Activated T-cell treated with anti-CD3 and anti-CD28 coated beads, Interleukin-2, amount 50 U/mL, for 72 hours (primary cell): ENCODE data around the gene NPNT. TPM values are rescaled to one million over a fixed set of nuclear protein-coding genes. Genes with fewer than 3 reads are reported as not detected.

Experiments
- ATAC-seq, 2 donors: fragments of 150-1000 bp; cut with Tn5 transposase; replicated peaks in 1 of 2; 2 replicates each; pipeline ENCODE4 v1.10.0; 2021; ENCODE audit warnings: moderate library complexity in 2 of 2, mild to moderate bottlenecking in 1 of 2
- DNase-seq, 2 donors: peaks; one replicate each; pipeline ENCODE4 v3.0.0; 2021 to 2022; ENCODE audit warnings: mixed read lengths in 1 of 2
- H3K27ac Mint-ChIP-seq: one replicate; pipeline ENCODE4 v1.8.0; 2022; ENCODE audit warnings: mild to moderate bottlenecking, moderate library complexity, mixed read lengths
- H3K27me3 Mint-ChIP-seq: one replicate; pipeline ENCODE4 v1.8.0; 2022; ENCODE audit warnings: low read depth, mixed read lengths
- H3K36me3 Mint-ChIP-seq, 2 donors: one replicate each; pipeline ENCODE4 v1.8.0; 2022; ENCODE audit warnings: mixed read lengths in 2 of 2, mild to moderate bottlenecking in 1 of 2; ENCODE audit not compliant: insufficient read depth in 2 of 2
- H3K4me1 Mint-ChIP-seq: one replicate; pipeline ENCODE4 v1.8.0; 2022; ENCODE audit warnings: low read depth, mixed read lengths
- H3K4me3 Mint-ChIP-seq, 2 donors: one replicate each; pipeline ENCODE4 v1.8.0; 2022; ENCODE audit warnings: mild to moderate bottlenecking in 2 of 2, mixed read lengths in 2 of 2, moderate library complexity in 2 of 2
- H3K9me3 Mint-ChIP-seq, 2 donors: one replicate each; pipeline ENCODE4 v1.8.0; 2022; ENCODE audit warnings: mixed read lengths in 2 of 2
- total RNA-seq, 2 donors: library from RNA; stranded (reverse); gene quantifications; one replicate each; pipeline ENCODE4 v1.2.3, GENCODE V29; 2022

The NPNT gene
- total RNA-seq, 2 donors from 2014 or later, result 0.51 TPM; not detected in 1

DNA sequence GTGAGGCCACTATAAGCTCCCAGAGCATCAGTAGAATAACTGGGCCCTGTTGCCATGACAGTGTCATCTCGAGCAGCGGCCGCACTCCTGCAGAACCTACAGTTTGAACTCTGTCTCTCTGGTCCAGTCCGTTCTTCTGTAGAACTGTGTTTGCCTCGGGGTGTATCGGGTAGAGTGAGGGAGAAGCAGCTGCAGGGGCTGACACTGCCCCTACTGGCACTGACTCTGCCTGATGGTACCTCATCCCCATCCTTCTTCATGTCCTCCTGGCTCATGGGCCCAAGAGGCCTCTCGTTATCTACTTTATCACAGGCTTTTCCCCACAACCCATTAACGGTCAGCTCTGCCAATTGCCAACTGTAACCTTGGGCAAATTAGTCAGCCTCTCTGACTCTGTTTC lies 96.5 kb downstream of the NPNT start:
- Mint-ChIP-seq H3K9me3 (peaks cover 0 to 3% of the 10 kb centered on the region in 2 donors), H3K4me3 (no peak overlapping the region), H3K4me1 (no peaks in the 10 kb centered on the region), H3K36me3 (no peaks in the 10 kb centered on the region), H3K27me3 (no peaks in the 10 kb centered on the region), H3K27ac (no peak overlapping the region)
- ATAC-seq (no peak), DNase-seq (no peak)

DNA sequence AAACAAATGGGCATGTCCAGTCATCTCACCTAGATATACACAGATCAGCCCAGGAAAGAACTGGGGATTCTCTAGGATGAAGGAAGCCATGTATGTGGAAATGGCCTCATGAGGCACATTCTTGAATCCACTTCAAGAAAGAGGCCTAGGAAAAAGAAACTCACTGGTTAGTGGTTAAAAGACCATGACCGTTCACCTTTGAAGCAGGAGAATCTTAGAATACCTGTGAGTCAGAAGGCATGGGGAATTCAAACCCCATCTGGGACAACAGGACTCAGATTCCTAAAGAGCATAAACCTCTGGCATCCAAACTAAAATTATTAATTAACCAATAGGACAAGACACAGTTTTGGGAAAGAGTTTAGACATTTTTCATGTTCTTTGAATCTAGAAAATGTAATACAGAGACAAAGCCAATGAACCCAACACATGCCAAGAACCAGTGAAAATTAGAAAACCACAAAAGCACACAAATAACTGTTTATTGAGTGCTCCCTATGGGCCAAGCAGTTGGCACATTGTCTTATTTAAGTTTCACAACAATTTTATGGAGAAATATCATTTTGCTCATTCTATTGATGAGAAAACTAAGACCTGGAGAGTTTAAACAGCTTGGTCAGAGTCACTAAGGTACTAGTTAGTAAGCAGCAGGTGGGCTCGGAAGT lies 97.5 kb downstream of the NPNT start:
- DNase-seq (no peak), ATAC-seq (no peak)
- no peaks in the 10 kb centered on the region for H3K4me1 Mint-ChIP-seq
- H3K27ac Mint-ChIP-seq, result no peak overlapping the region
- peaks cover 0 to 3% of the 10 kb centered on the region in 2 donors for H3K9me3 Mint-ChIP-seq
- peaks cover 5% of the 10 kb centered on the region for H3K27me3 Mint-ChIP-seq
- H3K36me3 Mint-ChIP-seq, result no peaks in the 10 kb centered on the region
- H3K4me3 Mint-ChIP-seq, result no peak overlapping the region

DNA sequence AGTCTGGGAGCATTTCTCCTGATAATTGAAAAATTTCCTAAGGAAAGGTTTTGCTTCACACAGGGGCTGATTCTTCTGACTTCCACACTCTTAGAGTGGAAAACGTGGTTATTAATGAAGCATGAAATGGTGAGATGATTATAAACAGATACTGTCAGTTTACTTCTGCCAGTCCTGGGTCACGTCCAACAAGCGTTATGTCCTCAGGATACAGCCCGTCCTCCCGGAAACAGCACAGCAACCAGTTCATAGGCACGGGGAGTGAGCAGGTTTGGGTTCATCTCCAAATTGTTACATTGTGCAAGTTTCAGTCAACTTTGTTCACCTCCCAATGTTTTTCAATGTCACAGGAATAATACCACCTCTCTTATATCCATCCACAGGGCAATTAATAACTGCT lies 98.8 kb downstream of the NPNT start:
- Mint-ChIP-seq H3K27me3 (peaks cover 5% of the 10 kb centered on the region), H3K27ac (no peak overlapping the region), H3K4me3 (no peak overlapping the region), H3K9me3 (peaks cover 0 to 3% of the 10 kb centered on the region in 2 donors), H3K4me1 (no peaks in the 10 kb centered on the region), H3K36me3 (no peaks in the 10 kb centered on the region)
- no peak for DNase-seq
- no peak for ATAC-seq

DNA sequence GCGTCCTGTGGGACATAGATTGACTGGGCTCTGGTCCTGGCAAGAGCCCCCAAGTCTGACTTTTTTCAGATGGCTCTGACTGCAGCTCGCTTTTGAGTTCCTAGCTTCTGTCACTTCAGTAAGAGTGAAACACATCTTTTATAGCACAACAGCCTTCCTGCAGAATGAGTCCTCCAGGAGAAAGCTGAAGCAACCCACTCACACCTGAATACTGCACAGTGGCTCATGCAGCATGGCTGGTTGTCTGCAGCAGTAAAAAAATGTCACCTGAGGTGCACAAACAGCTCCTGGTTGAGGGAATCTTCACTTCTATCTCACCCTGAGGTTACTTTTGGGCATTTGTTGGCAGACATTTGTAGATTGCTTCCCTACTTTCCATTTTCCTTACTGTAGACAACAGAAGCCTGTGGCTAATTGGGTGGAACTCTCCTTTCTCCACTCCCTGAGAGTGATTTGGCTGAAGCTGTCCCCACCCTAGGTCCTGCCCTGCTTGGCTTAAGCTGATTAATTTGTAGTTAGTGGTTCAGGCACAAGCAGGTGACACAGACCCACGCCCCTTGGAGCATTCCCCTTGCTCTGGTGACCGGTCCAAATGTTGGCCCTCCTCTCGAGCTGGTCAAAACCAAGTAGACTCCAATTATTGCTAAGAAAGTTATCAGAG lies 99.7 kb downstream of the NPNT start:
- Mint-ChIP-seq H3K27ac (no peak overlapping the region), H3K27me3 (peaks cover 5% of the 10 kb centered on the region), H3K4me3 (no peak overlapping the region), H3K9me3 (peaks cover 0 to 3% of the 10 kb centered on the region in 2 donors), H3K36me3 (no peaks in the 10 kb centered on the region), H3K4me1 (no peaks in the 10 kb centered on the region)
- no peak for ATAC-seq
- DNase-seq, result no peak

DNA sequence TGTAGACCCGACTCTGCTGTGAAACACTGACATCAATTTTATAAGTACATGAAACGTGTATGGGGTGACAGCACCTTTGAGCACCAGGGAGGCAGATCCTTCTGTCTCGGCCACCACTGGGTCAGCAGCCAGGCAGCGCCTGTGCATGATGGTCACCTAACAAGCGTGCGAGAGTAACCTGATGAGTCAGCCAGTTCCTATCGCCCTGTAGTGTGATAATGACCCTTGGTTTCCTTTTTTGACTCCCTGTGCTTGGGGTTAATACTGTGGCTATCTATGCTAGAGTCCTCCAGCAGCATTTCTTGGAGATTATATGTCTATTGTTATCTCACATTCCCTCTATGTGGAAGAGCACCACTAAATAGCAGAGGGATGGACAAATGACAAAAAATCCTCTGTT lies 101.6 kb downstream of the NPNT start:
- Mint-ChIP-seq H3K27me3 (peaks cover 5% of the 10 kb centered on the region), H3K9me3 (peaks cover 0 to 3% of the 10 kb centered on the region in 2 donors), H3K4me1 (no peaks in the 10 kb centered on the region), H3K27ac (no peak overlapping the region), H3K36me3 (no peaks in the 10 kb centered on the region), H3K4me3 (no peak overlapping the region)
- DNase-seq (no peak), ATAC-seq (no peak)

DNA sequence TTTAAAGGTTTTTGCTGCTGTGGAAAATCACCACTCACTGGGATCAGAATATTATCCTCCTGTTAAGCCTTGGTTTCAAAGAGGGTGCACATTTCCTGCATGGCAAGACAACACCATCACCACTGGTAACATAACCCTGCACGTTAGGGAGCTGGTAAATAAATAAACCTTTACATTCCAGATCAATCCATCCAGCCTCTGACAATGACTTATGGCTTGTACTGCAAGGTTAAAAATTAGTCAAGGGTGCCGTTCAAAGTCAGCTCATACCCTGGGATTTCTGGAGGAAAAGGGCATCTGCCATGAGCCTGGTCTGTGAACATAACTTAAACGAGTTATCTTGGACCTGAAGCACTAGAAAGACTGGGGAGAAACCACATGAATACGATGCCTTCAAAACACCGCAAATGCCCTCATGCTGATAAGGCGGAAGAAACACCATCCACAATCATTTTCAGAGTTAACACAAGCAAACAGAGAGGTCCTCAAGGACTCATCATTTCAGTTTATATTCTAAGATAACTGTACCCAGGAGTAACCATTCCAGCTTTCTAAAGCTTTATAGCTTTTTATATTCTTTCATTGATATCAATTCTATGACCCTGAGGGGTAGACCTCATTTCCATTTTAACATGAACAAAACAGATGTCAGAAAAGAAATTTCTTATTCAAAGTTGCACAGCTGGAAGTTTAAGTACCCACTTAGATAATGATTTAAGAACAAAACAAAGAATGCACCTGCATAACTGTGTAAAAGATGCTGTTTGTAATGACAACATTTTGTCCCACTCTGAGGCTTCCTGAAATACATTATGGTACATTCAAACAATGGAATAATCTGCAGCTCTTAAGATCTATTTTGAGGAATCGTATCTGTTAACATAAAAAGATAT lies 103.1 kb downstream of the NPNT start:
- Mint-ChIP-seq H3K9me3 (peaks cover 0 to 3% of the 10 kb centered on the region in 2 donors), H3K27me3 (peaks cover 5% of the 10 kb centered on the region)

DNA sequence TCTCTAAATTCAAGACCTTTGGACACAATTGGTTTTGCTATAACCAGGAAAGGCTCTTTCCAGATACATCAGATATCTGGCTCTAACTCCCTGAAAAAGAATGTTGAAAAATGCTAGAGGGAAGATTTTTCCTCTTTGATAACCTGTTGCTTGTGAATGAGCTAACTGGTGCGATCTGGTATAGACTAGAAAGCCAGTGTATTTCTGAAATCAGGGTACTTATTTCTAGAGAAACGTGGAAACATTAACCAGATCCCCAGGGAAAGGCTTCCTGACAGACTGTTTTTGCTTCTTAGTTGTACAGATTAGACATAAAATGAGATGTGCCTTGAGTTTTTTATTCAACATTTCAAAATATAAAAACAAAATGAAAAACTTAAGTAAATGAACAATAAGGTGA lies 107.7 kb downstream of the NPNT start:
- DNase-seq (no peak), ATAC-seq (no peak)
- H3K27me3 Mint-ChIP-seq, result no peaks in the 10 kb centered on the region
- no peaks in the 10 kb centered on the region for H3K36me3 Mint-ChIP-seq
- no peak overlapping the region for H3K27ac Mint-ChIP-seq
- H3K4me3 Mint-ChIP-seq, result no peak overlapping the region
- peaks cover 0 to 2% of the 10 kb centered on the region in 2 donors for H3K9me3 Mint-ChIP-seq
- no peaks in the 10 kb centered on the region for H3K4me1 Mint-ChIP-seq

More for the DNA sequence above, 103.1 kb downstream of the NPNT start:
- H3K4me3 Mint-ChIP-seq, result no peak overlapping the region
- H3K4me1 Mint-ChIP-seq, result no peaks in the 10 kb centered on the region
- DNase-seq (no peak), ATAC-seq (no peak)
- no peak overlapping the region for H3K27ac Mint-ChIP-seq
- H3K36me3 Mint-ChIP-seq, result no peaks in the 10 kb centered on the region

DNA sequence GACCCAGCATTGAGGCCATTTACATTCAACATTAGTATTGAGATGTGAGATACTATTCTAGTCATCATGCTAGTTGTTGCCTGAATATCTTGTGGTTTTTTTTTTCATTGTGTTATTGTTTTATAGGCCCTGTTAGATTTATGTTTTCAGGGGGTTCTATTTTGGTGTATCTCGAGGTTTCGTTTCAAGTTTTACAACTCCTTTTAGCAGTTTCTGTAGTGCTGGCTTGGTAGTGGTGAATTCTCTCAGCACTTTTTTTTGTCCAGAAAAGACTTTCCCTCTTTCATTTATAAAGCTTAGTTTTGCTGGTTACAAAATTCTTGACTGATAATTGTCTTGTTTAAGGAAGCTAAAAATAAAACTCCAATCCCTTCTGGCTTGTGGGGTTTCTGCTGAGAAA lies 115.5 kb downstream of the NPNT start:
- no peak for ATAC-seq
- Mint-ChIP-seq H3K27me3 (no peaks in the 10 kb centered on the region), H3K36me3 (peaks cover 8% of the 10 kb centered on the region in 2 donors), H3K4me3 (no peak overlapping the region), H3K4me1 (no peaks in the 10 kb centered on the region), H3K27ac (no peak overlapping the region), H3K9me3 (peaks cover 18 to 22% of the 10 kb centered on the region in 2 donors)
- DNase-seq, result no peak

DNA sequence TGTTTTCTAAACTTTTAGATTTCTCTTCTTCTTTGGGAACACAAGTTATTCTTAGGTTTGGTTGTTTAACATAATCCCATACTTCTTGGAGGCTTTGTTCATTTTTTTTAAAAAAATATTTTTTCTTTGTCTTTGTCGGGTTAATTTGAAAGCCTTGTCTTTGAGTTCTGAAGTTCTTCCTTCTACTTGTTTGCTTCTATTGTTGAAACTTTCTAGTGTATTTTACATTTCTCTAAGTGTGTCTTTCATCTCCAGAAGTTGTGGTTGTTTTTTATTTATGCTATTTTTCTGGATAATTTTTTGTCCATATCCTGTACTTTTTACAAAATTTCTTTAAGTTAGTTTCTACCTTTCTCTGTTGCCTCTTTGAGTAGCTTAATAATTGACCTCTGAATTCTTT lies 116.1 kb downstream of the NPNT start:
- DNase-seq, result no peak
- no peak for ATAC-seq
- H3K9me3 Mint-ChIP-seq, result peaks cover 18 to 22% of the 10 kb centered on the region in 2 donors
- H3K4me1 Mint-ChIP-seq, result no peaks in the 10 kb centered on the region
- no peaks in the 10 kb centered on the region for H3K27me3 Mint-ChIP-seq
- no peak overlapping the region for H3K4me3 Mint-ChIP-seq
- H3K27ac Mint-ChIP-seq, result no peak overlapping the region
- peaks cover 8% of the 10 kb centered on the region in 2 donors for H3K36me3 Mint-ChIP-seq

DNA sequence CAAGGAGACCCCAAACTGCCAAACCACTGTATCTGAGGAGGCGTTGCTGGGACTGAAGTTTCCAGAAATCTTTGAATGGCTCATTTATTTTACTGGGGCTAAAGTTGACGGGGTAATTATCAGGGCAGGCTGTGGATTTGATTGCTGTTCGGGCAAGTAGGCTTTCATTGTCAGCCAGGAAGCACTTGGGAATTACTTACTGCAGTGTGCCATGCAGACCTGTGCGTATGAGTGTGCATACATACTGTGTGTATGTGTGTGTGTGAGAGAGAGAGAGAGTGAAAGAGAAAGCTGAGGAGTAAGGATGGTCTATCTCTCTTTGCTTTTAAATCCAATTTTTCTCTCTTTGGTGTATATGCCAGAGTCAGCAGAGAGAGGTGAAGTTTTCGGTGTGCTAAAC lies 122.7 kb downstream of the NPNT start:
- Mint-ChIP-seq H3K4me1 (no peaks in the 10 kb centered on the region), H3K9me3 (peaks cover 8% of the 10 kb centered on the region in 2 donors), H3K27me3 (no peaks in the 10 kb centered on the region), H3K4me3 (no peak overlapping the region), H3K36me3 (peaks cover 3 to 5% of the 10 kb centered on the region in 2 donors), H3K27ac (no peak overlapping the region)
- DNase-seq, result no peak
- no peak for ATAC-seq

DNA sequence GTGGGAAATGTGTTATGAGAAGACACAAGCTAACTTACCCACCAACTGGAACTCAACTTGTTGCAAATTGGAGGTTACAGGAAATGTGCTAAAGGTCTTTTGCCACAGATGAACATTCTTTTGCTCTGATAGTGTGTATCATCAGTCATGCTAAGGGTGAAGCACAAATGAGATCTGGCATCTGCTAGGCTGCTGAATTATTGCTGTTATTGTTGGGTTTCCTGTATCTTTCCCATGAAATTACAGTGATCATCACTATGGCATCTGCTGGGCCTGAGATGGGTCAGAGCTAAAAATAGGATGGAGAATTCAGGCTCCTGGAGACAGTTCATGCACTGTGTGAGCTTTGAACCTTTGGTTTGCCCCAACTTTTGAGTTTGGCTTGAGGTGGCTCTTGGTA lies 124.5 kb downstream of the NPNT start:
- Mint-ChIP-seq H3K27ac (no peak overlapping the region), H3K9me3 (peaks cover 5 to 8% of the 10 kb centered on the region in 2 donors), H3K36me3 (peaks cover 0 to 5% of the 10 kb centered on the region in 2 donors), H3K4me1 (no peaks in the 10 kb centered on the region), H3K4me3 (no peak overlapping the region), H3K27me3 (no peaks in the 10 kb centered on the region)
- ATAC-seq (no peak), DNase-seq (no peak)
